Hepatocyte (in vitro differentiated cells): ENCODE results near the gene XRCC5. TPM values are rescaled to one million over a fixed set of nuclear protein-coding genes. Genes with fewer than 3 reads are reported as not detected.

Experiments
- DNase-seq: peaks from one replicate; pipeline ENCODE4 v3.0.0-alpha.2; 2016; ENCODE audit warnings: low spot score
- H2AFZ ChIP-seq: fragments of 200-600 bp; sonication (generic); 2 replicates; pipeline ENCODE4 v1.6.0; 2016; ENCODE audit warnings: antibody characterized with exemption, mild to moderate bottlenecking
- H3K27ac ChIP-seq: fragments of 200-600 bp; sonication (generic); 2 replicates; pipeline ENCODE4 v1.5.1; 2016; ENCODE audit warnings: mild to moderate bottlenecking
- H3K27me3 ChIP-seq: fragments of 200-600 bp; sonication (generic); 2 replicates; pipeline ENCODE4 v1.6.1; 2016
- H3K36me3 ChIP-seq: fragments of 200-600 bp; sonication (generic); replicated peaks from 2 replicates; pipeline ENCODE4 v1.5.1; 2016; ENCODE audit warnings: low read depth; ENCODE audit not compliant: insufficient read depth
- H3K4me1 ChIP-seq: fragments of 200-600 bp; sonication (generic); 2 replicates; pipeline ENCODE4 v1.5.1; 2016; ENCODE audit warnings: mild to moderate bottlenecking, moderate library complexity; ENCODE audit not compliant: insufficient read depth
- H3K4me2 ChIP-seq: fragments of 200-600 bp; sonication (generic); 2 replicates; pipeline ENCODE4 v1.6.0; 2016
- H3K4me3 ChIP-seq: fragments of 200-600 bp; sonication (generic); 2 replicates; pipeline ENCODE4 v1.5.1; 2016; ENCODE audit warnings: mild to moderate bottlenecking
- H3K79me2 ChIP-seq: fragments of 200-600 bp; sonication (generic); 2 replicates; pipeline ENCODE4 v1.6.0; 2017; ENCODE audit warnings: mild to moderate bottlenecking
- H3K9me2 ChIP-seq: fragments of 200-600 bp; sonication (generic); replicated peaks from 2 replicates; pipeline ENCODE4 v1.6.0; 2017; ENCODE audit warnings: mild to moderate bottlenecking; ENCODE audit not compliant: insufficient read depth
- H3K9me3 ChIP-seq: fragments of 200-600 bp; sonication (generic); 2 replicates; pipeline ENCODE4 v1.5.1; 2016; ENCODE audit warnings: low read depth, mild to moderate bottlenecking
- H4K20me1 ChIP-seq: fragments of 200-600 bp; sonication (generic); 2 replicates; pipeline ENCODE4 v1.6.0; 2016; ENCODE audit warnings: mild to moderate bottlenecking; ENCODE audit not compliant: insufficient read depth, poor library complexity, severe bottlenecking
- EZH2 ChIP-seq: fragments of 200-600 bp; sonication (generic); IDR thresholded peaks from 2 replicates; pipeline ENCODE4 v1.6.1; 2016; ENCODE audit warnings: antibody characterized with exemption, mild to moderate bottlenecking, borderline replicate concordance
- EZH2phosphoT487 ChIP-seq: fragments of 200-600 bp; sonication (generic); IDR thresholded peaks from one replicate; pipeline ENCODE4 v1.6.1; 2018; ENCODE audit warnings: antibody characterized with exemption, mild to moderate bottlenecking, low read depth, moderate library complexity; ENCODE audit not compliant: unreplicated experiment, severe bottlenecking
- WGBS: methylation state at CpG from one replicate; pipeline ENCODE4 v1.1.6; 2016; ENCODE audit warnings: low lambda C conversion rate; ENCODE audit errors: missing lambda C conversion rate; 5-methylcytosine and 5-hydroxymethylcytosine counted together
- polyA plus RNA-seq: library from polyadenylated mRNA; unstranded; fragments of >200 nt; fragmentation: Nextera tagmentation; extraction: Ambion mirVana; gene quantifications from 2 replicates; pipeline ENCODE4 v1.2.1, GENCODE V29; 2016
- total RNA-seq: library from RNA; depleted of rRNA; stranded (reverse); fragments of >200 nt; gene quantifications from 2 replicates; pipeline ENCODE4 v1.2.3, GENCODE V29; 2014
- TF ChIP-seq, protein P1 (sequence below): fragments of 200-600 bp; sonication (generic); IDR thresholded peaks from 2 replicates; pipeline ENCODE4 v1.5.1; 2016; ENCODE audit warnings: antibody characterized with exemption, mild to moderate bottlenecking; ENCODE audit not compliant: poor library complexity

XRCC5 gene
- 191 and 208 TPM in 2 replicates for total RNA-seq
- 157 and 181 TPM in 2 replicates for polyA plus RNA-seq

DNA sequence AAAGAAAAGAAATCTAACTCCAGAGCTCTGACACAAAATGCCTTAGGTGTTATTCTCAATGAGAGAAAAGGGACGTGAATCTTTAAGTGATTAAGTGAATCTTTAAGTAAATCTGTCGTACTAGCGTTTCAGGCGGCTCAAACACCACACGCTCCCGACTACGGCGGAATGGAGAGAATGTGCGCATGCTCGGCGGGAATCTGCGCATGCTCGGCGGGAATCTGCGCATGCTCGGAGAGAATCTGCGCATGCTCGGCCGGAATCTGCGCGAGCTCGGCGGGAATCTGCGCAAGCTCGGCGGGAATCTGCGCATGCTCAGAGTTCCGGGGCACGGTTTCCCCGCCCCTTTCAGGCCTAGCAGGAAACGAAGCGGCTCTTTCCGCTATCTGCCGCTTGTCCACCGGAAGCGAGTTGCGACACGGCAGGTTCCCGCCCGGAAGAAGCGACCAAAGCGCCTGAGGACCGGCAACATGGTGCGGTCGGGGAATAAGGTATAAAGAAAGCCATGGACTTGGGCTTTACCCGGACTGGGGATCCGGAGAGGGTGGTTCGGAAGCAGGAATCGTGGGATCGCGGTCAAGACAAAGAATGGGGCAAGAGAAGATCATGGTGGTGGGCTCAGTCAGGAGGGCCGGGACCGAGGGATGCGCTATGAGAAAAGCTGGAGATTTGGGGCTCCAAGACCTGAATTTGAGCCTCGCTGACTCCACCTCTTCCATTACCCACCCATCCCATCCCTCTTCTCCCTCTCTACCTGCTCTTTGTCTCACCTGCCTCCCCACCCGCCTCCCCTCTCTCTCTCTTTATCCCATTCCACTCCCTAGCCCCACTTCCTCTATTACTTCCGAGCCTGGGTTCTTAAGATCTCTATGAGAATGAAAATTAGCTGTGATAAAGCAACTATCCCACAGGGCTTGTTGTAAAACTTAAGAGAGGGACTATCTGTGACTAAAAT lies at the start of gene XRCC5:
Gene XRCC5, plus strand, starts transcription at position 382 of the 955 bp plus-strand sequence. Its CDS starts 89 bp downstream, at position 471.
- Histone ChIP-seq H3K79me2 (peaks cover 41% of the 10 kb centered on the region), H3K4me1 (peaks cover 22% of the 10 kb centered on the region), H2AFZ (peak within 1 kb of the TSS; percentile 58), H4K20me1 (no peaks in the 10 kb centered on the region), H3K4me2 (peak within 1 kb of the TSS; percentile 84), H3K9me2 (no peaks in the 10 kb centered on the region), H3K9me3 (no peaks in the 10 kb centered on the region), H3K27me3 (no peaks in the 10 kb centered on the region), H3K4me3 (peak within 1 kb of the TSS; percentile 80), H3K36me3 (no peaks in the 10 kb centered on the region), H3K27ac (peak within 1 kb of the TSS; percentile 92)
- peak; percentile 98 for DNase-seq
- TF ChIP-seq, protein P1, sequence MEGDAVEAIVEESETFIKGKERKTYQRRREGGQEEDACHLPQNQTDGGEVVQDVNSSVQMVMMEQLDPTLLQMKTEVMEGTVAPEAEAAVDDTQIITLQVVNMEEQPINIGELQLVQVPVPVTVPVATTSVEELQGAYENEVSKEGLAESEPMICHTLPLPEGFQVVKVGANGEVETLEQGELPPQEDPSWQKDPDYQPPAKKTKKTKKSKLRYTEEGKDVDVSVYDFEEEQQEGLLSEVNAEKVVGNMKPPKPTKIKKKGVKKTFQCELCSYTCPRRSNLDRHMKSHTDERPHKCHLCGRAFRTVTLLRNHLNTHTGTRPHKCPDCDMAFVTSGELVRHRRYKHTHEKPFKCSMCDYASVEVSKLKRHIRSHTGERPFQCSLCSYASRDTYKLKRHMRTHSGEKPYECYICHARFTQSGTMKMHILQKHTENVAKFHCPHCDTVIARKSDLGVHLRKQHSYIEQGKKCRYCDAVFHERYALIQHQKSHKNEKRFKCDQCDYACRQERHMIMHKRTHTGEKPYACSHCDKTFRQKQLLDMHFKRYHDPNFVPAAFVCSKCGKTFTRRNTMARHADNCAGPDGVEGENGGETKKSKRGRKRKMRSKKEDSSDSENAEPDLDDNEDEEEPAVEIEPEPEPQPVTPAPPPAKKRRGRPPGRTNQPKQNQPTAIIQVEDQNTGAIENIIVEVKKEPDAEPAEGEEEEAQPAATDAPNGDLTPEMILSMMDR = no peak
- TF ChIP-seq EZH2phosphoT487 (no peak), EZH2 (no peak)
- whole genome bisulfite sequencing = 1% methylated on average over 54 of the region's 57 CpGs

DNA sequence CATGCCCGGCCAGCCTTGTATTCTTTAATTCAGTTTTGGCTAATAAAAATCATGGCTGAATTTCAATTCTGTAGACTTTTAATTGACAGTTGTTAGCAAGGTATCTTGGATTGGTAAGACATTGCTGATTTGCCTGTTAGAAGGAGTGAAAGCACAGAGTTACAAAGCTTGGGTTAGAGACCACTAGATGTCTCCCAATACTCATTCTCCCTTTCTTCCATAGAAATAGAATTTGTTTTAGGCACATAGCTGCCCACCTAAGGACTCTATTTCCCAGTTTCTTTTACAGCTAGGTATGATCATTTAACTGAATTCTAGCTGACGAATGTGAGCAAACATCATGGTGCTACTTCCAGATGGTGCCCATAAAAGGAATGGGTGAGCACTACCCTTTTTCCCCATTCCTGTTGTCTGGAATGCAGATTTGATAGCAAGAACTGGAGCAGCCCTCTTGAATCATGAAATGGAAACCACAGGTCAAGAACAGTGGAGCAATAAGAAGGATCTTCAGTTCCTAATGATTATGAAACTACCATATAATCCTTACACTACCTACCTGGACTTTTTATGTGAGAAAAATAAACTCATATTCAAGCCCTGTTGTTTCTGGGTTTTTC lies 45.0 kb upstream of the XRCC5 start:
- TF ChIP-seq, protein P1 = peak; percentile 12
- TF ChIP-seq EZH2 (no peak), EZH2phosphoT487 (no peak)
- Histone ChIP-seq H4K20me1 (no peaks in the 10 kb centered on the region), H3K4me1 (no peaks in the 10 kb centered on the region), H3K9me2 (no peaks in the 10 kb centered on the region), H3K4me2 (no peak overlapping the region), H2AFZ (no peak overlapping the region), H3K36me3 (no peaks in the 10 kb centered on the region), H3K4me3 (no peak overlapping the region), H3K27ac (no peak overlapping the region), H3K79me2 (no peaks in the 10 kb centered on the region), H3K9me3 (no peaks in the 10 kb centered on the region), H3K27me3 (no peaks in the 10 kb centered on the region)
- WGBS = 88% methylated on average over 2 of the region's 2 CpGs
- no peak for DNase-seq

DNA sequence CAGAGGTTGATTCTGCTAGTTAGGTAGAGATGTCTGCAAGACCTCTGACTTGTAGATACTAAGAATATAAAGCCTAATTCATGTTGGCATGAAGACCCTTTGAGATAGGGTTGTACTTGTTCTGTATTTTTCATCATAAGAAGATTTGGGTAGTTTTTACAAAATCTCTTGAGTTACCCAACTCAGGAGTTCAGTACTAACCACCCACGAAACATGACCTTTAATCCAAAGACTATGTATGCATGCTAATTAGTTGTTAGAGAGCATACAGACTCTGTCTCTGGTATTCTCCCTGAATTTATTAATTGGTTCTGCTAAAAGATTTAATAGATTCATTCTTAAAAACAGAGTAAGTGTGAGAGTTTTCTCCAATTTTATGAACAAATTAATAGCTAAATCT lies 44.5 kb upstream of the XRCC5 start:
- no peaks in the 10 kb centered on the region for H4K20me1 ChIP-seq
- H3K4me3 ChIP-seq = no peak overlapping the region
- DNase-seq = no peak
- H3K4me2 ChIP-seq = no peak overlapping the region
- H3K27ac ChIP-seq = no peak overlapping the region
- no peaks in the 10 kb centered on the region for H3K4me1 ChIP-seq
- H3K9me2 ChIP-seq = no peaks in the 10 kb centered on the region
- H3K9me3 ChIP-seq = no peaks in the 10 kb centered on the region
- H2AFZ ChIP-seq = no peak overlapping the region
- H3K79me2 ChIP-seq = no peaks in the 10 kb centered on the region
- H3K36me3 ChIP-seq = no peaks in the 10 kb centered on the region
- no peaks in the 10 kb centered on the region for H3K27me3 ChIP-seq
- TF ChIP-seq, protein P1 = no peak
- TF ChIP-seq EZH2phosphoT487 = no peak
- 88% methylated on average over 1 of the region's 1 CpG for WGBS
